Measurements from ENCODE around the gene PJA2.

DNA sequence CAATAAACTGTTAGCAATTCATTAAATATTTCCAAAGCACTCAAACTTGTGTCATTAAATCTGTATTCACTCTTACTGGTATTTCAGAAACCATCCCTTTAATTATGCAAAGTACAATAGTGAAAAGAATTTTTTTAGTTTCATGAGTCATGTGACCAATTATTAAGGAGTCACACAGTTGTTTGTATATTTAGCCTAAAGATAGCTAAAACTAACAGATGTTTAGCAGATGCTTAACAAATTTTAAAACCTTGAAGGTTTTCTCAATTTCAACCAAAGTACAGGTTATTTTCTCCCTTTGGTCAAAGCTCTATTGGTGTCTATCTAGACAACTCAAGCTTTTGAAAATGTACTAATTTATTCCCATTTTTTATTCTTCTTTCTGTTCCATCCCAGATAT is 44.1 kb downstream of the PJA2 start:
- TF ChIP-seq, protein P1, sequence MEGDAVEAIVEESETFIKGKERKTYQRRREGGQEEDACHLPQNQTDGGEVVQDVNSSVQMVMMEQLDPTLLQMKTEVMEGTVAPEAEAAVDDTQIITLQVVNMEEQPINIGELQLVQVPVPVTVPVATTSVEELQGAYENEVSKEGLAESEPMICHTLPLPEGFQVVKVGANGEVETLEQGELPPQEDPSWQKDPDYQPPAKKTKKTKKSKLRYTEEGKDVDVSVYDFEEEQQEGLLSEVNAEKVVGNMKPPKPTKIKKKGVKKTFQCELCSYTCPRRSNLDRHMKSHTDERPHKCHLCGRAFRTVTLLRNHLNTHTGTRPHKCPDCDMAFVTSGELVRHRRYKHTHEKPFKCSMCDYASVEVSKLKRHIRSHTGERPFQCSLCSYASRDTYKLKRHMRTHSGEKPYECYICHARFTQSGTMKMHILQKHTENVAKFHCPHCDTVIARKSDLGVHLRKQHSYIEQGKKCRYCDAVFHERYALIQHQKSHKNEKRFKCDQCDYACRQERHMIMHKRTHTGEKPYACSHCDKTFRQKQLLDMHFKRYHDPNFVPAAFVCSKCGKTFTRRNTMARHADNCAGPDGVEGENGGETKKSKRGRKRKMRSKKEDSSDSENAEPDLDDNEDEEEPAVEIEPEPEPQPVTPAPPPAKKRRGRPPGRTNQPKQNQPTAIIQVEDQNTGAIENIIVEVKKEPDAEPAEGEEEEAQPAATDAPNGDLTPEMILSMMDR (IDR thresholded peaks at IDR 0.05) = no peak
- TF ChIP-seq CBX2 (IDR thresholded peaks at IDR 0.05; ENCODE audit: borderline replicate concordance, low read depth) = no peak
- TF ChIP-seq HOXB13 (CRISPR knock-in tag; IDR thresholded peaks at IDR 0.05; ENCODE audit: low read depth) = no peak
- TF ChIP-seq ZFP36 (IDR thresholded peaks at IDR 0.05; ENCODE audit: borderline replicate concordance, partially characterized antibody) = no peak
- TF ChIP-seq POLR2A (IDR thresholded peaks at IDR 0.05; ENCODE audit: low read length) = no peak
